T-helper 17 cell (primary cell): ENCODE measurements around the gene S100A4. TPM values are rescaled to one million over a fixed set of nuclear protein-coding genes. Genes with fewer than 3 reads are reported as not detected.
"Not testable (repeated sequence)": the region's sequence is repeated elsewhere in the genome, so short reads cannot be mapped to it uniquely, and the experiment has no call there.

ENCODE experiments used
- ATAC-seq: fragments of 150-1000 bp; cut with Tn5 transposase; 2 replicates; pipeline ENCODE4 v1.10.0; 2021; ENCODE audit warnings: mild to moderate bottlenecking, moderate library complexity
- DNase-seq, 3 donors: peaks; one replicate each; pipeline versions ENCODE4 v3.0.0 to v3.0.0-alpha.2; 2020 to 2021
- H3K9me3 ChIP-seq: one replicate; pipeline ENCODE4 v1.7.0; 2013; ENCODE audit warnings: low read length, mild to moderate bottlenecking; ENCODE audit not compliant: control insufficient read depth, poor library complexity, severe bottlenecking
- H3K27ac Mint-ChIP-seq: one replicate; pipeline ENCODE4 v1.8.0; 2022; ENCODE audit warnings: mild to moderate bottlenecking, moderate library complexity, mixed read lengths
- H3K27me3 Mint-ChIP-seq: one replicate; pipeline ENCODE4 v1.8.0; 2022; ENCODE audit warnings: mixed read lengths
- H3K36me3 Mint-ChIP-seq: one replicate; pipeline ENCODE4 v1.8.0; 2022; ENCODE audit warnings: low read depth, mixed read lengths
- H3K4me1 Mint-ChIP-seq: one replicate; pipeline ENCODE4 v1.8.0; 2022; ENCODE audit warnings: mild to moderate bottlenecking, mixed read lengths
- H3K4me3 Mint-ChIP-seq: one replicate; pipeline ENCODE4 v1.8.0; 2022; ENCODE audit warnings: mild to moderate bottlenecking, moderate library complexity, mixed read lengths
- total RNA-seq, 4 donors: library from RNA in 2 of 4; stranded (reverse) in 2 of 4; gene quantifications; one replicate each; pipeline ENCODE4 v1.2.3 and lab custom pipeline; 2022 to 2026

The S100A4 gene
- total RNA-seq, 2 donors from 2014 or later: 935 to 1,018 TPM

GRCh38 chr1:153531638-153532037 is 14.0 kb downstream of the S100A4 start:
- Mint-ChIP-seq H3K4me3 (no peak overlapping the region), H3K4me1 (peaks cover 55% of the 10 kb centered on the region), H3K27me3 (no peaks in the 10 kb centered on the region), H3K36me3 (no peaks in the 10 kb centered on the region), H3K27ac (peak overlapping the region; percentile 96)
- DNase-seq (no peak), ATAC-seq (no peak)
- H3K9me3 ChIP-seq: no peaks in the 10 kb centered on the region

- DNase-seq: no peak
- no peak for ATAC-seq
- H3K4me3 Mint-ChIP-seq: no peak overlapping the region
- H3K4me1 Mint-ChIP-seq: peaks cover 25% of the 10 kb centered on the region
- H3K9me3 ChIP-seq: no peaks in the 10 kb centered on the region
- no peaks in the 10 kb centered on the region for H3K36me3 Mint-ChIP-seq
- H3K27me3 Mint-ChIP-seq: no peaks in the 10 kb centered on the region
- no peak overlapping the region for H3K27ac Mint-ChIP-seq
Measured at GRCh38 chr1:153527683-153528040, 17.9 kb downstream of the S100A4 start.

- Mint-ChIP-seq H3K4me1 (peaks cover 20% of the 10 kb centered on the region), H3K27ac (peak overlapping the region; percentile 90), H3K36me3 (no peaks in the 10 kb centered on the region), H3K27me3 (no peaks in the 10 kb centered on the region), H3K4me3 (no peak overlapping the region)
- DNase-seq: no peak
- ATAC-seq: no peak
- no peaks in the 10 kb centered on the region for H3K9me3 ChIP-seq
Measured at GRCh38 chr1:153527023-153527682, 18.5 kb downstream of the S100A4 start.

DNA sequence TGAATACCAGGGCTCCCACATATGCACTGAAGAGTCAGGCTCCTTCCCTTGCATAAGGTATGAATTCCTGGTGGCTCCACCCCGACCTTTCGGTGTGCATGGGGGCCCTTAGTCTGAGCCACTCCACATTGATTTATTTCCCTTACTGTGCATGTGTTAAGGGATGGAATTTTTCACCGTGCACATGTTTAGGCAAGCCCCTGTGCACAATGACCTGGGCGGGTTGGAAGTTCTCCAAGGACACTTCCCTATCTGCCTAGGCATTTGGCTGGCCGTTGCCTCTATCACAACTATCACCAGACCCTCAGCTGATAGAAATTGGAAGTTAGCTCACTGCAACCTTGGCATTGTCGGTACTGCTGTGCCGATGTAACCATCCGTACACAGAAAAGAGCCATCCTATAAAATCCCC is 19.5 kb downstream of the S100A4 start:
- no peaks in the 10 kb centered on the region for H3K36me3 Mint-ChIP-seq
- no peak overlapping the region for H3K4me3 Mint-ChIP-seq
- ATAC-seq (no peak), DNase-seq (no peak)
- peak overlapping the region; percentile 90 for H3K27ac Mint-ChIP-seq
- H3K27me3 Mint-ChIP-seq: no peaks in the 10 kb centered on the region
- no peaks in the 10 kb centered on the region for H3K9me3 ChIP-seq
- H3K4me1 Mint-ChIP-seq: peaks cover 13% of the 10 kb centered on the region

DNA sequence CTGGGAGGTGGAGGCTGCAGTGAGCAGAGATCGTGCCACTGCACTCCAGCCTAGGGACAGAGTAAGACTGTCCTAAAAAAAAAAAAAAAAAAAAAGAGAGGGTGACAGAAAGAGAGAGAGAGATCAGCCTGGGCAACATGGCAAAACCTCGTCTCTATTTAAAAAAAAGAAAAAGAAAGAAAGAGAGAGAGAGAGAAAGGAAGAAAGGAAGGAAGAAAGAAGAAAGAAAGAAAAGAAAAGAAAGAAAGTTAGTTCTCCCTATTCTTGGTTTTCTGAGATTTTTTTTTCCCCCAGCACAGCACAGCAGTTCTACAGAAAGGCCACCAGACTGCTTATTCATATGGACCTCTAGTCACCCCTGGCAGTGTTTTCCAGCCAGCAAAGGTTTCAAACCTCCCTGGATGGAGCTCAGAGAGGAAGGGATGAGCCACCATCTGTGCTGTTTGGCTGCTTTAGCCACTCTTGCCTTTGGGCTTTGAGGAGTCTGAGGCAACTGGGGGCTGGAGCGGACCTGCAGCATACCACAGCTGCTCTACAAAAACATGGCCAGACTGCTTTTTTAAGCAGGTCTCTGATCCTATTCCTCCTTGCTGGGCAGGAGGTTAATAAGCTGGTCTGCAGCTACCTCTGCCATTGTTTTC is 20.4 kb downstream of the S100A4 start:
- peak overlapping the region; percentile 62 for H3K27ac Mint-ChIP-seq
- DNase-seq: no peak
- H3K27me3 Mint-ChIP-seq: no peaks in the 10 kb centered on the region
- H3K4me1 Mint-ChIP-seq: peaks cover 8% of the 10 kb centered on the region
- H3K4me3 Mint-ChIP-seq: no peak overlapping the region
- H3K9me3 ChIP-seq: no peaks in the 10 kb centered on the region
- H3K36me3 Mint-ChIP-seq: no peaks in the 10 kb centered on the region
- no peak for ATAC-seq

DNA sequence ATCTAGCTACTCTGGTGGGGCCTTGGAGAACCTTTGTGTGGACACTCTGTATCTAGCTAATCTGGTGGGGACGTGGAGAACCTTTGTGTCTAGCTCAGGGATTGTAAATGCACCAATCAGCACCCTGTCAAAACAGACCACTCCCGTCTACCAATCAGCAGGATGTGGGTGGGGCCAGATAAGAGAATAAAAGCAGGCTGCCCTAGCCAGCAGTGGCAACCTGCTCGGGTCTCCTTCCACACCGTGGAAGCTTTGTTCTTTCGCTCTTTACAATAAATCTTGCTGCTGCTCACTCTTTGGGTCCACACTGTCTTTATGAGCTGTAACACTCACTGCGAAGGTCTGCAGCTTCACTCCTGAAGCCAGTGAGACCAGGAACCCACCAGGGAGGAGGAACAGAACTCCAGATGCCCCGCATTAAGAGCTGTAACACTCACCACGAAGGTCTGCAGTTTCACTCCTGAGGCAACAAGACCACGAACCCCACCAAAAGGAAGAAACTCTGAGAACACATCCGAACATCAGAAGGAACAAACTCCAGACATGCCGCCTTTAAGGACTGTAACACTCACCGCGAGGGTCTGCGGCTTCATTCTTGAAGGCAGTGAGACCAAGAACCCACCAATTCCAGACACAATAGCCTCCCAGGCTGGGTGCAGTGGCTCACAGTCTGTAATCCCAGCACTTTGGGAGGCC is 23.1 kb downstream of the S100A4 start:
- H3K9me3 ChIP-seq, H3K36me3 Mint-ChIP-seq, DNase-seq, H3K27me3 Mint-ChIP-seq, ATAC-seq, H3K4me3 Mint-ChIP-seq, H3K27ac Mint-ChIP-seq: not testable (repeated sequence)
- peaks cover 10% of the 10 kb centered on the region for H3K4me1 Mint-ChIP-seq

- not testable (repeated sequence) for DNase-seq, H3K9me3 ChIP-seq, H3K4me3 Mint-ChIP-seq, H3K27me3 Mint-ChIP-seq, H3K27ac Mint-ChIP-seq, ATAC-seq, H3K36me3 Mint-ChIP-seq
- H3K4me1 Mint-ChIP-seq: peaks cover 10% of the 10 kb centered on the region
Measured at GRCh38 chr1:153521808-153522207, 23.8 kb downstream of the S100A4 start.

- DNase-seq: no peak
- H3K4me1 Mint-ChIP-seq: peaks cover 8% of the 10 kb centered on the region
- no peaks in the 10 kb centered on the region for H3K9me3 ChIP-seq
- H3K27me3 Mint-ChIP-seq: no peaks in the 10 kb centered on the region
- no peak overlapping the region for H3K4me3 Mint-ChIP-seq
- ATAC-seq: no peak
- no peaks in the 10 kb centered on the region for H3K36me3 Mint-ChIP-seq
- no peak overlapping the region for H3K27ac Mint-ChIP-seq
Measured at GRCh38 chr1:153520818-153521476, 24.7 kb downstream of the S100A4 start.

GRCh38 chr1:153520137-153520691 is 25.4 kb downstream of the S100A4 start:
- not testable (repeated sequence) for H3K36me3 Mint-ChIP-seq, DNase-seq, H3K4me3 Mint-ChIP-seq, H3K27me3 Mint-ChIP-seq, ATAC-seq, H3K9me3 ChIP-seq
- peak overlapping the region; percentile 11 for H3K27ac Mint-ChIP-seq
- peaks cover 13% of the 10 kb centered on the region for H3K4me1 Mint-ChIP-seq

DNA sequence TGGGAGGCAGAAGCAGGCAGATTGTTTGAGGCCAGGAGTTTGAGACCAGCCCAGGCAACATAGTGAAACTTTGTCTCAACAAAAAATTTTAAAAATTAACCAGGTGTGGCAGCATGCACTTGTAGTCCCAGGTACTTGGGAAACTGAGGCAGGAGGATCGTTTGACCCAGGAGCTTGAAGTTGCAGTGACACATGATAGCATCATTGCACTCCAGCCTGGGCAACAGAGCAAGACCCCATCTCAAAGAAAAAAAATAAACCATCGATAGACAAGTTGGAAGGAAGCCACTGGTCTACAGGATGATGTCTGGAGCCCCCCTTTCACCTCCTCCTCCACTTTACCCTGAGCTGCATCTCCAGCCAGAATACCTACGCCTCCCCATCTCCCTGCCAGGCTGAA is 26.4 kb downstream of the S100A4 start:
- H3K27ac Mint-ChIP-seq: no peak overlapping the region
- no peak overlapping the region for H3K4me3 Mint-ChIP-seq
- peaks cover 13% of the 10 kb centered on the region for H3K4me1 Mint-ChIP-seq
- ATAC-seq (no peak), DNase-seq (no peak)
- H3K9me3 ChIP-seq: no peaks in the 10 kb centered on the region
- no peaks in the 10 kb centered on the region for H3K36me3 Mint-ChIP-seq
- H3K27me3 Mint-ChIP-seq: no peaks in the 10 kb centered on the region

DNA sequence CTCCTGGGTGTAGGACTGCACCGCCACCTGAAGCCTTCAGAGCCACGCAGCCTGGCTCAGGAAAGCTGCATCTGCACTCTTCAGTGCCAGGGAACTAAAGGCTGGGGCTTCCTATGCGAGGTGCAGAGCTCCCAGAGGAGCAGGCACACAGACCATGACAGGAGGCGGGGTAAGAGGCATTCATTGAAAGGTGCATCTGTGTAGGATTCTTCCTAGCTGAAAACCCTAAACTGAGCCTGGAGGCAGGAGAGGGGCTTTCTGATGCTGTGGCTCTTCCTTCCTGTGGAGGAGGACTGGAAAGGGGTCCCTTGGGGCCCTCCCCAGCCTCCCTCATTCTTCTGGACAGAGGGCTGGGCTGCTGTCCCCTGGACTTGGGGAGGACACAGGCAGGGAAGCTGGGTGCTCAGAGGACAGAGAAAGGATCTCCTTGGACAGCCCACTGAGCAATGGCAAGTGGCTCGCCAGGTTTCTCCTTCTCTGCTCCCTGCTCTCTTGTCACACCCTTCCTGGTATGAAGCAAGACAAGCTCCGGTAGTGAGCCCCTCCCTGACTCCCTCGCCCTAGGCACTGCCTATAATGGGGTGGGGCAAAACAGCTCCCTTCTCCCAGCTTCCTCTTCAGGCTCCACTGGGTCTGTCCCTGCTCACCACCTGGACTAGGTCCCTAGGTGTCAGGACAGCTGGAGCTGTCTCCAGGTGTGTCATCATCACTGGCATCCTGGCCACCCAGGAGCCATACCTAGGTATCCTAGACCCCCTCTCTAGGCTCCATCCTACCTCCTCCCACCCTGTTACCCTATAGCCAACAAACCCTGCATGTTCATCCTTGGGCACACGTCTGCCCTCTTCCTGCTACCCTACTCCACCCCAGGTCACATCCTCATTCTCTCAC is 29.9 kb downstream of the S100A4 start:
- DNase-seq (no peak), ATAC-seq (no peak)
- H3K4me1 Mint-ChIP-seq: peaks cover 18% of the 10 kb centered on the region
- H3K27ac Mint-ChIP-seq: peak overlapping the region; percentile 83
- no peaks in the 10 kb centered on the region for H3K9me3 ChIP-seq
- H3K36me3 Mint-ChIP-seq: no peaks in the 10 kb centered on the region
- no peaks in the 10 kb centered on the region for H3K27me3 Mint-ChIP-seq
- peak overlapping the region; percentile 57 for H3K4me3 Mint-ChIP-seq

DNA sequence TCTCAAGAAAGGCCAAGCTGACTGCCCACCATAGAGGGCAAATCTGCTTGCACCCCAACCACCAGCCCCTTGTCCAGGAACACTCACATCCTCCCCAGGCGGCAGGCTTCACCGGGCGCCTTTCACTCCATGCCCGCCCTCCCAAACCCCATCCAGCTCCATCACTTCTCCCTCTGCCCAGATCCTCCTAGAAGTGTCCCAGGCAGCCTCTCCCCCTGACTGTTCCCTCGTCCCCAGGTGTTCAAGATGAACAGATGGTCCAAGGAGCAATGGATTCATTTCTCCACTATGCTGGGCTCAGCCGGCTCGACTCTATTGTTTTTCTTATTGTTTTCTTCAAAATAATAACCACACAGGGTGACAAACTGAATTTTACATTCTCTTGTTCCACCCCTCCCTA is 31.9 kb downstream of the S100A4 start:
- no peaks in the 10 kb centered on the region for H3K27me3 Mint-ChIP-seq

More for the DNA sequence above, 31.9 kb downstream of the S100A4 start:
- H3K9me3 ChIP-seq: no peaks in the 10 kb centered on the region
- no peaks in the 10 kb centered on the region for H3K36me3 Mint-ChIP-seq
- no peak for DNase-seq
- peak overlapping the region; percentile 27 for H3K27ac Mint-ChIP-seq
- no peak for ATAC-seq
- no peak overlapping the region for H3K4me3 Mint-ChIP-seq
- peaks cover 22% of the 10 kb centered on the region for H3K4me1 Mint-ChIP-seq
